AG08396 (cell line): ENCODE data around the gene LGALS3BP.
"Not testable (repeated sequence)": the region's sequence is repeated elsewhere in the genome, so short reads cannot be mapped to it uniquely, and the experiment has no call there.

Experiments
- DNase-seq: peaks from one replicate; pipeline ENCODE4 v3.0.0; 2012; ENCODE audit warnings: low spot score, mixed read lengths

LGALS3BP gene

DNA sequence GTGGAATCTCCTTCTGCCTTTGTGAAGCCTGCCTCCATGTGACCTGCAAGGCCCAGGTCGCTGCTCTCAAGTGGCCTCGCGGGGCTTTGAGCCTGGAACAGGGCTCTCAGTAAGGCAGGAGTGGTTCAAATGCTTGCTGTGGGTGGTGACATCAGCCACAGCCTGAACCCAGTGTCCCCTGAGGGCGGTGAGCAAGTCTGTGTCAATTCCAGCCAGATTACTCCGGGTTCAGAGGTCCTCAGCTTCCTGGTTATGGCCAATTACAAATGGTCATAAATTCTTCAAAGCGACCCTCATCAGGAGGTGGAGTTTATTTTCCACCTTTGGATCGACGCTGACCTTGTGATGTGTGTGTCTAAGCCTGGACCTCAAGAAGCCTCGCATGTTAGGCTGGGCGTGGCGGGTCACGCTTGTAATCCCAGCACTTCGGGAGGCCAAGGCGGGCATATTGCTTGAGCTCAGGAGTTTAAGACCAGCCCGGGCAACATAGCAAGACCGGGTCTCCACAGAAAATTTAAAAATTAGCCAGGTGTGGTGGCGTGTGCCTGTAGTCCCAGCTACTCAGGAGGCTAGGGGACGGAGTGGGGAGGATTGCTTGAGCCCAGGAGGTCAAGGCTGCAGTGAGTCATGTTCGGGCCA is 17.3 kb downstream of the LGALS3BP start:
- DNase-seq: no peak

DNA sequence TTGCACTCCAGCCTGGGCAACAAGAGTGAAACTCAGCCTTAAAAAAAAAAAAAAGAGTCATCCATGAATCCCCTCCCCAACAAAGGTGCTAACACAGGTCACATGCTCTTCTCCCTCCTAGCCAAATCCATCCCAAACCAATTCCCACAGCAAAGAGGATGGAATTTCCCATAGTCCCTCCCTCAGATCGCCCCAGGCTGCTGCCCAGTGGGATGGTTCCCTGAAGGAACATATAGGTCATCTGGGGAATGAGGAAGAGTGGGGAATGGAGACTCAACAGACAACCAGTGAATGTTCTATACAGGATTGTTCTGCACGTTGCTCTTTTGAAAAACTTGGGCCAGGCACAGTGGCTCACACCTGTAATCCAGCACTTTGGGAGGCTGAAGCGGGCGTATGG is 18.2 kb downstream of the LGALS3BP start:
- no peak for DNase-seq

DNA sequence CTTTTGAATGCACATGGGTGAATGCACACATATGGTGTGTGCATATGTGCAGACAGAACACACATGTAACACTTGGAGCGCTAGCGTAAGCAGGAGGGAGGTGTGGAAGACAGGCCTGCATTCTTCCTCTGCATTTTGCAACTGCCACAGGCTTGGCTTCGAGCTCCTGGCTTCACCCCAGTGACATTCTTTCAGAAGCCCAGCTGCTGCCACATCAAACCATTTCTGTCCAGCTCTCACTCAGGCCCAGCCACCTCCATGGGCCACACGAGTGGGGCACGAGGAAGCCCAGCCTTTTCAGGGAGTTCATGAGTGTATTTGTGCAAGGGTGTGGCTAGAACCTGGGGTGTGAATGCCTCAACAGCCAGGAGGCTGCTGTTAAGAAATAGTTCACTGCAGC is 18.8 kb downstream of the LGALS3BP start:
- DNase-seq: no peak

DNA sequence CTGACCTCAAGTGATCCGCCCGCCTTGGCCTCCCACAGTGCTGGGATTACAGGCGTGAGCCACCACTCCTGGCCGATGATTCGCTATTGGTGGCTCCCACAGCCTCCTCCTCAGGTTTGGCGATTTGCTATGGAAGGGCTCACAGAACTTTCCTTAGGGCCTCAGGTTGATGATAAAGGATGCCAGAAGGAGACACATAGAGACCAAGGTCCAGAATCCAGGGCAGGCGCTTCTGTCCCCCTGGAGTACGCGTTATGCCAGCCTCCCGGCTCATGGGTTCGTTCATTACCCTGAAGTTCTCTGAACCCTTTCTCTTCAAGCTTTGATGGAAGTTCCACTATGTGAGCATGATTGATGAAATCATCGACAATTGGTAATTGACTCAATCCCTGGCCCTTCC is 19.9 kb downstream of the LGALS3BP start:
- no peak for DNase-seq

DNA sequence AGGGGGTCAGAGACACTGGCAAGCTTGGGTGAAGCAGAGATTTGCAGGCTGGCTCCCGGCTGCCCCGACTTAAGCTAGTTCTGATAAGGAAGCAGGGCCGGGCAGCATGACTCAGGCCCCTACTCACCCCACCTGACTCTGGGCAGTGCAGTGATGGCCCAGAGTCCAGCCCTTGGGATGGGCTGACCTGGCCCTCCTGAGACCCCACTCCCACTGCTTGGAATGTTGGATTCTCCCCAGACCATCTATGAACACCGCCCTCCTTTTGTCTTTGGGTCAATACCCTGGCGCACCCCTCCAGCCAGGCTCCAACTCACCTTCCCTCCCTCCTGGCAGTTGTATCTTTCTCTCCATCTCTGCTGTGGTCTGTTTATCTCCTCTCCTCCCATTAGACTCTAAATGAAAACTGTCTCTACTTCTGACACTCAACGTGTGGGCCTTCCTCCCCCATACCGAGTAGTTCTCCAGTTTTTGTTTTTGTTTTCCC is 21.0 kb downstream of the LGALS3BP start:
- DNase-seq: no peak

DNA sequence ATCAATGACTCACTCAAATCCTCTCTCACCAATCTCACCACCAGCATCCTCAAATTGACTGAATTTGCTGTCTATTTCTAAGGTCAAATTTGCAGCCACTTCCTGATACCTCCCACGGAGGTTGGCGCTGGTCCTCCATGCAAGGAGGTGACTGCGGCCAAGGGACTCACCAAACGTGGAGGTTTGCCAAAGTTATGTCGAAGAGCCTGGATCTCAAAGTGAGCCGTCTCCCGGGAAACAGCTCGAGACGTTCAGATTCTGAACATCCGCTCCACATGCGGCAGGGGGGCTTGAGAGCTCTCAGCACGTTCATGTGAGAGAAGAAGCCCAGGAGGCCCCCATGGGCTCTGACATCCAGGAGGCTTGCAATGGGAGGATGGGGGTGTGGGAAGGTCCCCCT is 22.6 kb downstream of the LGALS3BP start:
- DNase-seq: peak; percentile 50

DNA sequence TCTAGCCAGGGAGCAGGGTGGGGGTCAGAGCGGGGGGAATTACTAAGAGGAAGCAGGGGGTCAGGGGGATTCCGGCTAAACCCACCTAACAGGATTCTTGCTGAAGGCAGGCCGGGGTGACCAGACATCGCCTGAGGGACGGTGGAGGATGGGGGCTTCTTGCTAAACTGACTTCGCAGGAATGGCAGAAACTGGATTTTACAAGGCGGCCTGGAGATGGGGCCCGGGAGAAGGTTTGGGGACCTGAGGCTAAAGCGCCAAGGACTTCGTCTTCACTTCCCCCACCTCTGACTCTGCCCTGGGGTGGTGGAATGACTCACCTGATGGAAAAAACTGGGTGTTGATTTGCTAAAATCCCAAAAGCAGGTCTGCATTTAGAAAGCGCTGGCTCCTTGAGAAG is 23.5 kb downstream of the LGALS3BP start:
- no peak for DNase-seq

DNA sequence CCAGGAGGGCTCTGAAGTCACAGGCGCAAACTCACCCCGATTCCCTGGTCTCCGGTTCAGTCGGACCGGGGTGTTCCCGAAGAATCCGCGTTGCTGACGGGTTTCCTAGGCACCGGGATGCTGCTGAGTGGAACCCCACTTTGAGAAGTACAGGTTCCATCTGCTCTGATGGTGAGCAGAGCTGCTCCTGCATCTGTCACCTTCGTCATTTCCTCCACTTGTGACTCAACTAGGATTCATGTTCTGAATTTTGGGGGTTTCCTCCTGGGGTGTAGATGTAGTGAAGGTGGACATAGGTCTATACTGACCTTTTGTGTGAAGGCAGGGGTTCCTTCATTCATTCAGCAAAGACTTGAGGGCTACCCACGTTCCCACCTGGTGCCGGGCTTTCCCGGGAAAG is 25.0 kb downstream of the LGALS3BP start:
- no peak for DNase-seq

DNA sequence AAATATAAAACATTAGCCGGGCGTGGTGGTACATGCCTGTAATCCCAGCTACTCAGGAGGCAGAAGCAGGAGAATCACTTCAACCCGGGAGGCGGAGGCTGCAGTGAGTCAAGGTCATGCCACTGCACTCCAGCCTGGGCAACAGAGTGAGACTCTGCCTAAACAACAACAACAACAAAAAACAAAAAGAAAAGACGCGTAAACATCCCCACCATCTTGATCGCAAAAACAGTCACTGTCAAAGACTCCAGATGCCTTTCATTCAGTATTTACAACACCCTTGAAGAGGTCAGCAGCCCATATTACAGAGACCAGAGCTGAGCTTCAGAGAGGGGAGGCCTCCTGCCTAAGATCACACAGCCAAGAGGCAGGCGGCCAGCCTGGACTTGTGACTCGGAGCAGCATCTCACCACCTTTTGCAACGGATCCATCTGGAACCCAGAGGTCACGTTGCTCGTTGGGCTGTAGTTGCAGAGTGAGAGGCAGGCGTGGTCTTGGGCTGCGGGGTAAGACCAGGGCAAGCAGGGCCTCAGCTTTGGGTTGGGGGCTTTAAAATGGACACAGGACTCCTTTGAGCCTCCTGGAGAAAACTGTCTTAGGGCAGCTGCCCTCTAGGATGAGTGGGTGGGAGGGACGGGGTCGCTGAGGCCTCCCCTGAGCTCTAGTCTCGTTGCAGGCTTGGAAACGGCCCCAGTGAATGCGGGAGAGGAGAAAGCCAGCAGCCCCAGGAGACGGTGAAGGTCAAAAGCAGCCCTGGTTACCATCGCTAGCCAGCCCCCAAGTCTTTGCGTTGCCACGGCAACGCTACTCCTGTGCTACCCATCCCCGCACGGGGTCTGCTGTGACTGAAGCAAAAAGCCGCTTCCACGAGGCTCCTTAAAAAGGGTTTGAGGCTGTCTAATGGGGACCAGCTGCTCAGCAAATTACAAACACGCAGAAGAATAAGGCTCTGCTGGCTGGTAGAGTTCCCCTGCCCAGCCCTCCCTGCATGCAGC is 26.1 kb downstream of the LGALS3BP start:
- DNase-seq: no peak

DNA sequence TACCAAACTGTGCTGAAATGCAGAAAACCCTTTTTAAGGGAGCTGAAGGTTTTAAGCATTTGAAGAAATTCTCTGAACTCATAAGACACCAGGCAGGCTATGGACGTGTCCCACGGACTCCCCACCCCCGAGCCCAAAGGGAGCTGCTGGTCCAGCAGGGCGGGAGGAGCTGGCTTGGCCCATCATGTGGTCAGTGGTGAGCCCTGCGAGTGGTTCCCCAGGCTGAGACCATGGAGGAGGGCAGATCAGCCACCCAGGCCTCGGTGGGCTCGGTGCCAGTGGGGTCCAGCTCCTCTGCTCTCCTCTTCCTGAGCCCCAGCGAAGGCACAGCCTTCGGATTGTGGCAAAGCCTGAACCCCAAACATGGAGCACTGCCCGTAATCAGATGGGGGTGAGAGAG is 27.0 kb downstream of the LGALS3BP start:
- no peak for DNase-seq

DNA sequence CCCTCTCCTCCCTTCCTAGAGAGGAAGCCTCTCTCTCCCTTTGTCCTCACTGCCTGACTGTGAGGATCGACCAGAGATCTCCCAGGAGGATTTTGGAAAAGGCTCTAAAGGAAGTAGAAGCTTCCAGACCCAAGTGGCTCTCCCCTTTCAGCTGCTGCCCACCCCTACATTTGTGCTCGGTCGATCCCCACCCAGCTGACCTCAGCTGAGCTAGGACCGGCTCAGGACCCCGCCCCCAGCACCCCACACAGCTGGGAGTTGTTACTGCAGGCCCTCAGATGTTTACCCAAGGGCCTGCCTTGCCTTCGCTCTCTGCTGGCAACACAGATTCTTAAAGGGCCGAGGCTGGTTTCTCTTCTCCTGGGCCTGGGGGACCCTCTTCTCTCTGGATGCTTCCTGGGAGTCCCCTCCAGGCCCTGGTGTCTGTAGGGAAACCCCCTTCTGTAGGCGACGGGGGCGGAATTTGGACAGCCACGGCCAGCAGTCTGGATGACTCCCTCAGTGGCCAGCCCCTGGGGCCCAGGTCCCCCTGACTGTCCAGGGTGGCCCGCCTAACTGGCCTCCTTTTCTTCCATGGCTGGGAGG is 27.7 kb downstream of the LGALS3BP start:
- no peak for DNase-seq

DNA sequence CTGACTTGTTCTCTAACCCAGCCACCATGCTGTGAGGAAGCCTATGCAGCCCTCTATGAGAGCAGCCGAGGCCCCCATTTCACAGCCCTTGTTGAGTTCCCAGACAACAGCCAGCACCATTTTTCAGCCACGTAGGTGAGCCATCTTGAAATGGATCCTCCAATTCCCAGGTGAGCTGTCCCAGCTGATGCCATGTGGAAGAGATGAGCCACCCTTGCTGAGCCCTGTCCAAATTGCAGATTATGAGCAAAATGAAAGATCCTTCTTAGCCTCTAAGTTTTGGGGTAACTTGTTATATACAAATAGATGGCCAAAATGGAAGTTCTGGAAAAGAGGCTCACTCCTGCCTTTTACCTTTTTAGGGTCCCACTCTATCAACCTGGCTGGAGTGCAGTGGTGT is 28.9 kb downstream of the LGALS3BP start:
- no peak for DNase-seq

DNA sequence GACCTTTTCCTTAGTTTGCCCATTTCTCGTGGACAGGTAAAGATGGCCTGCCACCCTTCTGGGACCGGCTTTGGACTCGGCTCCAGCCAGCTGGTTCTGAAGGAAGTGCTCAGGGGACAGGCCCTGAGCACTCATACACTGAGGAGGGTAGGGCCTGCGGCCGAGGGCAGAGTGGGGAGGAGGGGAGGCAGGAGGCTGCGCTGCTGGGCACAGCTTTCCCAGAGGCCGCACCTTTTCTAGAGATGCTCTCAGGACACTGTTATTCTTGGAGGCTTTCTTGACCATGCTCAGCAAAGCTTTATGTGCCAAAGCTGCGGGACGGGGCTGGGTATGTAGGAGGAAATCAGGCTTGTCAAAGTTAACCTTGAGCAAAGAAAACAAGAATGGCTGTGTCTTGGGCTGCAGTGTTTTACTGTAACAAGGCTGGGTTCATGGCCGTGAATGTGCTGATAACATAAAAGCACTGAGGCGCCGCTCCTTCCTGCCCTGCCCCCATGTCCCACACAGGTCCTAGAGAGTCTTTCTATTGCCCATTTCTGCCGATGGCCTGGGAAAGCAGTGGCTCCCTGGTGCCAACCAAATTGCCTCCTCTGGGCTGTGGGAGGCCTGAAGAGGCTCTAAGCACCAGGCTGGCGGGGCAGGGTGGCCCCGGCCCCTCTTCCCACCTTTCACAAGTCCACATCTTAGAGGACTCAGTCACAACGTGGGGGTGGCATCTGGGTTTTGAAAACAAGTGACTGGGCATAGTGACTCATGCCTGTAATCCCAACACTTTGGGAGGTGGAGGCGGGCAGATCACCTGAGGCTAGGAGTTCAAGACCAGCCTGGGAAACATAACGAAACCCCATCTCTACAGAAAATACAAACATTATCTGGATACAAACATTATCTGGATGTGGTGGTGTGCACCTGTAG is 32.2 kb downstream of the LGALS3BP start:
- no peak for DNase-seq

DNA sequence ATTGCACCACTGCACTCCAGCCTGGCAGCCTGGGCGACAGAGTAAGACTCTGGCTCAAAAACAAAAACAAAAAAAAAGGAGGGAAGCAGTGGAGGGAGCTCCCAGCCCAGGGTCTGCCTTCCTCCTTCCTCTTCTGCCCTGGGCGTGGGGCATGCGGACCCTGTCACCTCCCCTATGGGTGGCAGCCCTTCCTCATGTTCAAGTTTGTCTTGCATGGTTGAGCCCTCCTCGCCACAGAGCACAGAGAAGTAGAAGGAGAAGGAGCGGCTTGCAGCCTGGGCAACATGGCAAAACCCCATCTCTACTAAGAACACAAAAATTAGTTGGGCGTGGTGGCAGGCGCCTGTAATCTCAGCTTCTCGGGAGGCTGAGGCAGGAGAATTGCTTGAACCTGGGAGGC is 33.1 kb downstream of the LGALS3BP start:
- no peak for DNase-seq

DNA sequence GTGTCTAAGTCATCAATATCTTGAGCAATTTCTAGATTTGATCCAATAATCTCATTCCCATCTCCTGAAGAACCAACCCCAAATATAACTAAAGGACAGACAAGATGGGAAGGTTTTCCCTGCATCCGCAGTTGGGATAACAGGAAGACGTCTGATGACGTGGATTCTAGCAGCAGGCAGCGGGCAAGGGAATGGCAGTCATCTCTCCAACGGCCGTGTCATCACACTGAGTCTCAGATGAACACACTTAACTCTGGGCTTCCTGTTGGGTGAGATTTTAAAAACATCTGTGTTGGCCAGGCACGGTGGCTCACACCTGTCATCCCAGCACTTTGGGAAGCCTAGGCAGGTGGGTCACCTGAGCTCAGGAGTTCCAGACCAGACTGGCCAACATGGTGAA is 33.6 kb downstream of the LGALS3BP start:
- no peak for DNase-seq

DNA sequence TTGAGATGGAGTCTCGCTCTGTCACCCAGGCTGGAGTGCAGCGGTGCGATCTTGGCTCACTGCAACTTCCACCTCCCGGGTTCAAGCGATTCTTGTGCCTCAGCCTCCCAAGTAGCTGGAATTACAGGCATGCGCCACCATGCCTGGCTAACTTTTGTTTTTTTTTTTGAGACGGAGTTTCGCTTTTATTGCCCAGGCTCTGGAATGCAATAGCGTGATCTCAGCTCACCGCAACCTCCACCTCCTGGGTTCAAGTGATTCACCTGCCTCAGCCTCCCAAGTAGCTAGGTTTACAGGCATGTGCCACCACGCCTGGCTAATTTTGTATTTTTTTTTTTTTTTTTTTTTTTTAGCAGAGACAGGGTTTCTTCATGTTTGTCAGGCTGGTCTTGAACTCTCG is 34.3 kb downstream of the LGALS3BP start:
- DNase-seq: not testable (repeated sequence)

DNA sequence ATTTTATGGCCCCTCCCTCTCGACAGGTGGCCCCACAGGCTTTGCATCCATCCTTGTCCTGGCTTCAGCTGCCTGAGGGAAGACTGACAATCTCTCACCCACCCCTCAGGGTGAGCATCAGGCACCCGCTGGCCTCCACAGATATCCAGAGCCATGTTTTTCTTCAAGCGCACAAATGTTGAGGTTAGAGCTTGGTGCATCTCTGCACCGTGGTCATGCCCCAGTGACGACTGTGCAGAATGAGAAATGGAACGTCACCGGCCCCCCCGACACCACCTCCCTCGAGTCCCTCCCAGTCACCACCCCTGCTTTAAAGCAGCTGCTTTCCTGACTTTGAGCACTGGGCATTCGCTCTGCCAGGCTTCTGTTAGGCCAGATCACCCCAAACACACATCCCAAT is 34.8 kb downstream of the LGALS3BP start:
- no peak for DNase-seq

DNA sequence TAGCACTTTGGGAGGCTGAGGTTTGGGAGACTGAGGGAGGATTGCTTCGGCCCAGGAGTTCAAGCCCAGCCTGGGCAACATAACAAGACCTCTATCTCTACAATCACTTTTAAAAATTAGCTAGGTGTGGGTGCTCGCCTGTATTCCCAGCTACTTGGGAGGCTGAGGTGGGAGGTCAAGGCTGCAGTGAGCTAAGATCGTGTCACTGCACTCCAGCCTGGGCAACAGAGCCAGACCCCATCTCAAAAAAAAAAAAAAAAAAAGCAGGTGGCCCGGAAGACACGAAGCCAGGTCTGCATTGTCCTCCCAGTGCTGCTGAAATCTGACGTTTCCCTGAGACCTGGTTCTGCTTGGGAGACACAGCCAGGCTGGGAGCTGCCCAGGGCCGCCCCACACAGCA is 35.7 kb downstream of the LGALS3BP start:
- DNase-seq: no peak

DNA sequence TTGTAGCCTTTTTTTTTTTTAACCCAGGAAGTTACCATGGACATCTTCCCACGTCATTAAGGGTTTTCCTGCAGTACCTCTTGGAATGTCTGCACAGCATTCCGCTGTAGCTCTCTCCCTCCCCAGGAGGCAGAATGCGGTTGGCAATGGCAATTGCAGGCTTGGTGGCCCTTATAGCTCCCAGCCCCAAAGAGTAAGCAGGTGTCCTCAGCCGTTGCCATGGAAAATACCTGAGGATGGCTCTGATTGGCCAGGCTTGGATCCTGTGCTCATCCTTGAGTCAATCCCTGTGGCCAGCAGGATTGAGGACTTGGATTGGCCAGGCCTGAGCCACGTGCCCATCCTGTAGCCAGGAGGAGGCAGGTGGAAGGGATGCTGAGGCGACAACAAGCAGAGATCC is 39.0 kb downstream of the LGALS3BP start:
- no peak for DNase-seq

DNA sequence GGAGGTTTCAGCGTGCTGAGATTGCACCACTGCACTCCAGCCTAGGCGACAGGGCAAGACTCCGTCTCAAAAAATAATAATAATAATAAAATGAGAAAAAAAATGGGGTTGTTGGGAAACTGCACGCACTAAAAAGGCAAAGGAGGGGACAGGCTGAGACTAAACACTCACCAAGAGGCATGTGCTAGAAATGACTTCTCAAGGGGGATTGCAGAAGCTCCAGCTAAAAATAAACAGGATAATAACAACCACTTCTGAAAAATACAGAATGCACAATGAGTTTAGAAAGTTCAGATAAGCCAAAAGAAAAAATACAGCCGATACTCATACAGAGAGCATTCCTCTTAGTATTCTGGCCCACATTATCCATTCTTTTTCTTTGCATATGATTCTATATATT is 39.5 kb downstream of the LGALS3BP start:
- no peak for DNase-seq

DNA sequence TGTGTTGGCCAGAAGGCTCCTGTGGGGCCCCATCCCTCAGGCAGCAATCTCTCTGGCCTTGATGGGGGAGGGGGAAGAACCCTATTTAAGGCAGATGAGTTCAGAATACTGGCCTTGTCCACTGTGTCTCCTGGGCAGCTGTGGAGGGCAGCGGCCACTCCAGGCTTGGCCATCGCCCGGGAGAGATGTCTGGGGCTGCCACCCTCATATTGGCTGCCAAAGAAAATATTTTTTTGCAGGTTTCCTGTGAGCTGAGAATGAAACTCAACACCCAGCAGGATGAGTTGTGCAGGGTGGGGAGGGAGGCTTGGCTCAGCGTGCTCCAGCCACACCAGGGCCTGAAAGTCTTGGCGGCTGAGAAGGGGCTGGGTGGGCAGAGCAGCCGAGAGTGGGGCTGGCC is 40.1 kb downstream of the LGALS3BP start:
- no peak for DNase-seq

DNA sequence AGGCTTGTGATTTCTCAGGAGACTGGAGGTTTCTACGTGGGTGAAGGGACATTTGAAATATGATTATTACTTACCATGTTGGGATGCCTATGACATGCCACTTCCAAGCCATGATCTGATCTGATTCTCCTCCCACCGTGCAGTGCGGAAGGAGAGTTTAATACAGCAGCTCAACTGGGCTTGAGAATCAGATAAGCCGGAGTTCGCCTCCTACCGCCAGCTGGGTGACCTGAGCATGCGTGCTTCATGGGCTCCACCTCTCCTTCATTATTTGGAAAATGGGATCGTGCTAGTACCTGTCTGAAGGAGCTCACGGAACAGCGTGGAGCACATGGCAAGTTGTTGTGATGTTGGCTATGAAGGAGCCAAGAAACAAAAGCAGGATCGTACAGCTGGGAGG is 42.2 kb downstream of the LGALS3BP start:
- DNase-seq: no peak
